HEK293 (cell line): ENCODE data around the gene CITED4.

Source experiments
- CTCF ChIA-PET: fragments of 350-600 bp; formaldehyde crosslinking; extraction: SDS; loops from one replicate; lab custom pipeline; 2021; ENCODE audit warnings: antibody characterized with exemption; lab: Yijun Ruan, JAX
- POLR2A ChIA-PET: fragments of 300-600 bp; formaldehyde crosslinking; extraction: SDS; loops from one replicate; lab custom pipeline; 2020; ENCODE audit warnings: antibody characterized with exemption, inconsistent platforms; lab: Yijun Ruan, JAX
- H3K27ac ChIP-seq: fragments of 200-500 bp; sonication (Bioruptor generic); 2 replicates; pipeline ENCODE4 v1.5.1; 2014; ENCODE audit warnings: low read depth, low read length, control low read depth, inconsistent platforms; ENCODE audit errors: extremely low read depth
- H3K36me3 ChIP-seq, 2 experiments: fragments of 200-500 bp in 1 of 2; sonication (Bioruptor generic) in 1 of 2; 1 replicate in 1 of 2; 2 replicates in 1 of 2; pipeline ENCODE4 v1.5.1; 2014 to 2017; ENCODE audit warnings: inconsistent platforms in 2 of 2, low read length in 2 of 2; ENCODE audit not compliant: control insufficient read depth in 2 of 2, insufficient read depth in 1 of 2
- H3K4me1 ChIP-seq: fragments of 200-500 bp; sonication (Bioruptor generic); 2 replicates; pipeline ENCODE4 v1.5.1; 2014; ENCODE audit warnings: mild to moderate bottlenecking, low read length, inconsistent platforms; ENCODE audit not compliant: control insufficient read depth, insufficient read depth
- H3K4me3 ChIP-seq: 2 replicates; pipeline ENCODE4 v1.5.1; 2011; ENCODE audit warnings: low read depth, mild to moderate bottlenecking, control low read depth, low read length, moderate library complexity
- H3K9me3 ChIP-seq: fragments of 200-500 bp; sonication (Bioruptor generic); 2 replicates; pipeline ENCODE4 v1.5.1; 2014; ENCODE audit warnings: low read depth, low read length, inconsistent platforms; ENCODE audit not compliant: control insufficient read depth, insufficient read depth
- HOXC10 ChIP-seq: sonication (generic); formaldehyde crosslinking; IDR thresholded peaks from 2 replicates; pipeline ENCODE4 v1.8.1; 2023; ENCODE audit warnings: mild to moderate bottlenecking, missing genetic modification reagents
- HOXD13 ChIP-seq: sonication (generic); formaldehyde crosslinking; IDR thresholded peaks from 2 replicates; pipeline ENCODE4 v1.8.0; 2022; ENCODE audit warnings: missing genetic modification reagents, borderline replicate concordance
- ZBTB17 ChIP-seq: fragments of 450-650 bp; formaldehyde crosslinking; IDR thresholded peaks from 2 replicates; pipeline ENCODE4 v1.5.1; 2016; ENCODE audit warnings: missing biosample characterization, missing genetic modification characterization
- ZBTB20 ChIP-seq: fragments of 450-650 bp; formaldehyde crosslinking; IDR thresholded peaks from 2 replicates; pipeline ENCODE4 v1.5.1; 2016; ENCODE audit warnings: missing biosample characterization, missing genetic modification characterization
- ZBTB48 ChIP-seq: fragments of 450-650 bp; formaldehyde crosslinking; IDR thresholded peaks from 2 replicates; pipeline ENCODE4 v1.5.1; 2016; ENCODE audit warnings: missing biosample characterization, missing genetic modification characterization
- ZBTB8A ChIP-seq: fragments of 450-650 bp; formaldehyde crosslinking; IDR thresholded peaks from 2 replicates; pipeline ENCODE4 v1.5.1; 2016; ENCODE audit warnings: missing biosample characterization, missing genetic modification characterization
- ZNF121 ChIP-seq: fragments of 450-650 bp; formaldehyde crosslinking; IDR thresholded peaks from 2 replicates; pipeline ENCODE4 v1.5.1; 2016; ENCODE audit warnings: missing biosample characterization, missing genetic modification characterization
- ZNF335 ChIP-seq: fragments of 450-650 bp; formaldehyde crosslinking; conservative IDR thresholded peaks from 2 replicates; pipeline ENCODE4 v1.5.1; 2016; ENCODE audit warnings: missing biosample characterization, missing genetic modification characterization
- ZNF48 ChIP-seq: fragments of 450-650 bp; formaldehyde crosslinking; IDR thresholded peaks from 2 replicates; pipeline ENCODE4 v1.5.1; 2016; ENCODE audit warnings: missing biosample characterization, missing genetic modification characterization
- ZNF561 ChIP-seq: fragments of 450-650 bp; IDR thresholded peaks from 2 replicates; pipeline ENCODE4 v1.5.1; 2018; ENCODE audit warnings: missing biosample characterization, missing genetic modification characterization, borderline replicate concordance
- ZNF600 ChIP-seq: fragments of 450-650 bp; formaldehyde crosslinking; IDR thresholded peaks from 2 replicates; pipeline ENCODE4 v1.5.1; 2016; ENCODE audit warnings: missing biosample characterization, missing genetic modification characterization
- ZNF624 ChIP-seq: fragments of 450-650 bp; formaldehyde crosslinking; IDR thresholded peaks from 2 replicates; pipeline ENCODE4 v1.5.1; 2017; ENCODE audit warnings: missing biosample characterization, missing genetic modification characterization
- ZNF654 ChIP-seq: fragments of 450-650 bp; formaldehyde crosslinking; IDR thresholded peaks from 2 replicates; pipeline ENCODE4 v1.5.1; 2016; ENCODE audit warnings: low read depth, missing biosample characterization, missing genetic modification characterization
- ZNF677 ChIP-seq: fragments of 450-650 bp; IDR thresholded peaks from 2 replicates; pipeline ENCODE4 v1.5.0; 2018; ENCODE audit warnings: missing biosample characterization, mild to moderate bottlenecking, missing genetic modification characterization, moderate library complexity
- ZNF776 ChIP-seq: fragments of 450-650 bp; formaldehyde crosslinking; IDR thresholded peaks from 2 replicates; pipeline ENCODE4 v1.5.0; 2017; ENCODE audit warnings: missing biosample characterization, missing genetic modification characterization, borderline replicate concordance
- ZNF837 ChIP-seq: fragments of 450-650 bp; formaldehyde crosslinking; IDR thresholded peaks from 2 replicates; pipeline ENCODE4 v1.5.1; 2016; ENCODE audit warnings: missing biosample characterization, missing genetic modification characterization
- TF ChIP-seq, protein P1 (sequence below): fragments of 450-650 bp; formaldehyde crosslinking; IDR thresholded peaks from 2 replicates; pipeline ENCODE4 v1.5.1; 2017; ENCODE audit warnings: missing biosample characterization, missing genetic modification characterization
- TF ChIP-seq, protein P2 (sequence below): fragments of 450-650 bp; formaldehyde crosslinking; IDR thresholded peaks from 2 replicates; pipeline ENCODE4 v1.5.1; 2016; ENCODE audit warnings: missing biosample characterization, missing genetic modification characterization
- TF ChIP-seq, protein P3 (sequence below): fragments of 450-650 bp; formaldehyde crosslinking; IDR thresholded peaks from 2 replicates; pipeline ENCODE4 v1.5.1; 2016; ENCODE audit warnings: missing biosample characterization, missing genetic modification characterization
- TF ChIP-seq, protein P4 (sequence below): fragments of 450-650 bp; formaldehyde crosslinking; IDR thresholded peaks from 2 replicates; pipeline ENCODE4 v1.5.1; 2016; ENCODE audit warnings: missing biosample characterization, missing genetic modification characterization

Gene CITED4

DNA sequence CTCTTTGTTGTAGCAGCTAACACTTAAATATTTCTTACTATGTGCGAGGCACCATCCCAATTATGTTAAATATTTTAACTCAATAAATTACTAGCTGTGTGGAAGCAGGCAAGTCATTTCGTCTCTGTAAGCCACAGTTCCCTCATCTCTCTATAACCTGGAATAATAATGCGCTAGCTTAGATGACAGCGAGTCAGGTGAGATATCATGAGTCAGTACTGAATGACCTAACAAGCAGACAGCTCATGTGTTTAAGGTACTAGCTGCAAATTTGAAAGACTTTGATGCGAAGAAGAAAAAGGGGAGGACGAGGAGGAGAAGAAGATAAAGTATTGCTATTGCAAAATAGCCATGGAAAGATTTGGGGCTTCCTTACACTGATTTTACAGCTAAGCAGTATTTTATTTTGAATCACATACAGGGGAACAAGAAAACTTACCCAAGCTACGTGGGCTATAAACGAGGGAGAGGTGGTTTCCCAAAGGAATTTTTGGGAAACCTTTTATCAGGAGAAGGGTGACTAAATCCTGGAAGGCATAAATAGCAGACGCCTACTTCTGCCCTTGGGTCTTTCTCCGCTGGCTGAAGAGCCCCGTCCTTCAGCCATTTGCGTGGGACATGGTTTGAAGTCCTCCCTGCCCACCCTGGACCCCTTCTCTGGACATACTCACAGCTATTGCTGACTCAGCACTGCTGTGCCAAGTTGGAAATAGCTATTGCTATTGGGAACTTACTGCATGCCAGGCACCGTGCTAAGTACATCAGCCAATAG, 8.9 kb downstream of the CITED4 start:
- Histone ChIP-seq H3K9me3 (no peaks in the 10 kb centered on the region), H3K36me3 (no peaks in the 10 kb centered on the region), H3K27ac (no peak overlapping the region), H3K4me1 (no peaks in the 10 kb centered on the region), H3K4me3 (no peak overlapping the region)
- no peak for TF ChIP-seq ZNF121 (tag by site-specific recombination)
- TF ChIP-seq ZBTB48 (tag by site-specific recombination): no peak
- peak; percentile 64 for TF ChIP-seq ZNF335 (tag by site-specific recombination)
- no peak for TF ChIP-seq ZBTB20 (tag by site-specific recombination)
- CTCF ChIA-PET: interaction anchor here (0.7 to 17.3 kb wide), 4 partner anchors 25 to 146 kb away, joined by 3 to 415 read pairs (median 6); no protein-coding TSS in a partner anchor
- POLR2A ChIA-PET: no interaction called here

DNA sequence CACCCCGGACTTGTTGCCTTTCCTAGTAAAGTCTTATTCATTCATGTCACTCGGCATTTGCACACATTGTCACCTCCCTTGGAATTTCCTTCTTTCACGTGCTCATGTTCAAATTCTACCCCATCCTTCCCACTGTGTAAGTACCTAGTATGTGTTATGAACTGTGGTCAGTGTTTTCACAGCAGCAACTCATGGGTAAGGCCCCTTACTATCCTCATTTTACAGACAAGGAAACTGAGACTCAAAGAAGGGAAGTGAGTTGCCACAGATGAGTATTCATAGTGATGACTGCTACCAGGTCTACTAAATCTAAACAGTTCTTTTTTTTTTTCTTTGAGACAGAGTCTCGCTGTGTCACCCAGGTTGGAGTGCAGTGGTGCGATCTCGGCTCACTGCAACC, 10.5 kb downstream of the CITED4 start:
- Histone ChIP-seq H3K4me1 (no peaks in the 10 kb centered on the region), H3K27ac (no peak overlapping the region), H3K4me3 (no peak overlapping the region), H3K36me3 (no peaks in the 10 kb centered on the region), H3K9me3 (no peaks in the 10 kb centered on the region)
- POLR2A ChIA-PET: no interaction called here
- TF ChIP-seq HOXC10 (CRISPR knock-in tag) (no peak), ZNF561 (tag by site-specific recombination) (no peak), ZNF677 (tag by site-specific recombination) (no peak)
- CTCF ChIA-PET: interaction anchor here (0.5 to 17.3 kb wide), 17 partner anchors 9 to 528 kb away, joined by 3 to 415 read pairs (median 4); partner anchors contain the start of gene CITED4

DNA sequence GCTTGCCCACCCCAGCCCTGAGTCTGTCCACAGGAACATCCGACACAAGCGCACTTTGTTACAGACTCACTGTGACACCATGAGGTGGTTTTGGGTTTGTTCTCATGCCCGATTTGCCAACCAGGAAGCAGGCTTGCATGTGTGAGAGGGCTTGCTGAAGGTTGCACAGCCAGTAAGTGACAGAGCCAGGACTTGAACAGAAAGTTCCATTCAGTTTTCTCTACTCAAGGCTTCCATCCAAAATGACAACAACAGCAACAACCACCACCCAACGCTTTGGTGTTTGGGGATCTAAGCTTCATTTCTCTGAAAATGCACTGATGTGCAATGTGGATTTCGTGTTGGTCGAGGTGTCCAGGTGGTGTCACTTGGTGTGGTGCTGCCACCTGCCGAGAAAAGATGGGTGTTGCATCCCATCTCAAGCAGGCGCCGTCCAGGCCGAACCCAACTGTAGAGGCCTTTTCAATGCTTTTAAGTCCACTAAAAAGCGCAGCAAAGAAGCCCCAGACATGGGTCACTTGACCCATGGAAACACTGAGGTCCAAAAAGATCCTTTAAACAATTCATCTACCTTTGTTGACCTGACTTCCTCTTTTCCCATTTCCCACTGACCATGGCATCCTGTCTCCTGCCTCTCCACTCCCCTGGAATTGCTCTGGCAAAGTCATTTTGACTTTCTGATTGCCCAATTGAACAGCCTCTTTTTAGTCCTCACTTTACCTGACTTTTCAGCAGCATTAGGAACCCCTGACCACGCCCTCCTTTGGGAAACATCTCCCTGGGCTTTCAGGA, 12.2 kb downstream of the CITED4 start:
- Histone ChIP-seq H3K4me3 (no peak overlapping the region), H3K4me1 (no peaks in the 10 kb centered on the region), H3K9me3 (no peaks in the 10 kb centered on the region), H3K36me3 (no peaks in the 10 kb centered on the region), H3K27ac (no peak overlapping the region)
- ChIA-PET CTCF (interaction anchor here (0.5 to 17.3 kb wide), 36 partner anchors 9 to 1504 kb away, joined by 3 to 415 read pairs (median 4); partner anchors contain the start of genes CITED4 and NFYC), POLR2A (no interaction called here)
- TF ChIP-seq, protein P1, sequence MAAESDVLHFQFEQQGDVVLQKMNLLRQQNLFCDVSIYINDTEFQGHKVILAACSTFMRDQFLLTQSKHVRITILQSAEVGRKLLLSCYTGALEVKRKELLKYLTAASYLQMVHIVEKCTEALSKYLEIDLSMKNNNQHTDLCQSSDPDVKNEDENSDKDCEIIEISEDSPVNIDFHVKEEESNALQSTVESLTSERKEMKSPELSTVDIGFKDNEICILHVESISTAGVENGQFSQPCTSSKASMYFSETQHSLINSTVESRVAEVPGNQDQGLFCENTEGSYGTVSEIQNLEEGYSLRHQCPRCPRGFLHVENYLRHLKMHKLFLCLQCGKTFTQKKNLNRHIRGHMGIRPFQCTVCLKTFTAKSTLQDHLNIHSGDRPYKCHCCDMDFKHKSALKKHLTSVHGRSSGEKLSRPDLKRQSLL (tag by site-specific recombination): no peak
- TF ChIP-seq, protein P2, sequence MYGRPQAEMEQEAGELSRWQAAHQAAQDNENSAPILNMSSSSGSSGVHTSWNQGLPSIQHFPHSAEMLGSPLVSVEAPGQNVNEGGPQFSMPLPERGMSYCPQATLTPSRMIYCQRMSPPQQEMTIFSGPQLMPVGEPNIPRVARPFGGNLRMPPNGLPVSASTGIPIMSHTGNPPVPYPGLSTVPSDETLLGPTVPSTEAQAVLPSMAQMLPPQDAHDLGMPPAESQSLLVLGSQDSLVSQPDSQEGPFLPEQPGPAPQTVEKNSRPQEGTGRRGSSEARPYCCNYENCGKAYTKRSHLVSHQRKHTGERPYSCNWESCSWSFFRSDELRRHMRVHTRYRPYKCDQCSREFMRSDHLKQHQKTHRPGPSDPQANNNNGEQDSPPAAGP: no peak
- peak; percentile 91 for TF ChIP-seq ZNF654 (tag by site-specific recombination)
- TF ChIP-seq ZBTB8A: no peak
- TF ChIP-seq, protein P3, sequence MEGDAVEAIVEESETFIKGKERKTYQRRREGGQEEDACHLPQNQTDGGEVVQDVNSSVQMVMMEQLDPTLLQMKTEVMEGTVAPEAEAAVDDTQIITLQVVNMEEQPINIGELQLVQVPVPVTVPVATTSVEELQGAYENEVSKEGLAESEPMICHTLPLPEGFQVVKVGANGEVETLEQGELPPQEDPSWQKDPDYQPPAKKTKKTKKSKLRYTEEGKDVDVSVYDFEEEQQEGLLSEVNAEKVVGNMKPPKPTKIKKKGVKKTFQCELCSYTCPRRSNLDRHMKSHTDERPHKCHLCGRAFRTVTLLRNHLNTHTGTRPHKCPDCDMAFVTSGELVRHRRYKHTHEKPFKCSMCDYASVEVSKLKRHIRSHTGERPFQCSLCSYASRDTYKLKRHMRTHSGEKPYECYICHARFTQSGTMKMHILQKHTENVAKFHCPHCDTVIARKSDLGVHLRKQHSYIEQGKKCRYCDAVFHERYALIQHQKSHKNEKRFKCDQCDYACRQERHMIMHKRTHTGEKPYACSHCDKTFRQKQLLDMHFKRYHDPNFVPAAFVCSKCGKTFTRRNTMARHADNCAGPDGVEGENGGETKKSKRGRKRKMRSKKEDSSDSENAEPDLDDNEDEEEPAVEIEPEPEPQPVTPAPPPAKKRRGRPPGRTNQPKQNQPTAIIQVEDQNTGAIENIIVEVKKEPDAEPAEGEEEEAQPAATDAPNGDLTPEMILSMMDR (tag by site-specific recombination): peak; percentile 89
- peak; percentile 61; the same call in 1 of the 2 replicates for TF ChIP-seq ZNF600 (tag by site-specific recombination)
- TF ChIP-seq HOXD13 (CRISPR knock-in tag): no peak
- no peak for TF ChIP-seq ZBTB20 (tag by site-specific recombination)
- TF ChIP-seq ZNF48 (tag by site-specific recombination): no peak
- TF ChIP-seq ZNF776 (tag by site-specific recombination): no peak
- TF ChIP-seq, protein P4, sequence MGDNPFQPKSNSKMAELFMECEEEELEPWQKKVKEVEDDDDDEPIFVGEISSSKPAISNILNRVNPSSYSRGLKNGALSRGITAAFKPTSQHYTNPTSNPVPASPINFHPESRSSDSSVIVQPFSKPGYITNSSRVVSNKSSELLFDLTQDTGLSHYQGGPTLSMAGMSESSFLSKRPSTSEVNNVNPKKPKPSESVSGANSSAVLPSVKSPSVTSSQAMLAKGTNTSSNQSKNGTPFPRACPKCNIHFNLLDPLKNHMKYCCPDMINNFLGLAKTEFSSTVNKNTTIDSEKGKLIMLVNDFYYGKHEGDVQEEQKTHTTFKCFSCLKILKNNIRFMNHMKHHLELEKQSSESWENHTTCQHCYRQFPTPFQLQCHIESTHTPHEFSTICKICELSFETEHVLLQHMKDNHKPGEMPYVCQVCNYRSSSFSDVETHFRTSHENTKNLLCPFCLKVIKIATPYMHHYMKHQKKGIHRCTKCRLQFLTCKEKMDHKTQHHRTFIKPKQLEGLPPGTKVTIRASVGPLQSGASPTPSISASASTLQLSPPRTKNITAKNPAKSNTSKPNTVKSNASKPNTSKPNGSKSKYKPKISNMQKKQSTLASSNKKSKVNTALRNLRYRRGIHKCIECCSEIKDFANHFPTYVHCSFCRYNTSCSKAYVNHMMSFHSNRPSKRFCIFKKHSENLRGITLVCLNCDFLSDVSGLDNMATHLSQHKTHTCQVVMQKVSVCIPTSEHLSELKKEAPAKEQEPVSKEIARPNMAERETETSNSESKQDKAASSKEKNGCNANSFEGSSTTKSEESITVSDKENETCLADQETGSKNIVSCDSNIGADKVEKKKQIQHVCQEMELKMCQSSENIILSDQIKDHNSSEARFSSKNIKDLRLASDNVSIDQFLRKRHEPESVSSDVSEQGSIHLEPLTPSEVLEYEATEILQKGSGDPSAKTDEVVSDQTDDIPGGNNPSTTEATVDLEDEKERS (tag by site-specific recombination): no peak
- TF ChIP-seq ZBTB17 (tag by site-specific recombination): no peak
- TF ChIP-seq ZNF837 (tag by site-specific recombination): no peak
- TF ChIP-seq ZNF624: no peak
